SJCRH30 (cell line): ENCODE data around the gene HAUS5. TPM values are rescaled to one million over a fixed set of nuclear protein-coding genes. Genes with fewer than 3 reads are reported as not detected.

ENCODE experiments used
- DNase-seq, 2 experiments: peaks; one replicate each; pipeline ENCODE4 v3.0.0-alpha.2; 2015 to 2020
- H3K27ac ChIP-seq: fragments of 250-450 bp; sonication (Bioruptor Pico); 2 replicates; pipeline ENCODE4 v1.5.1; 2020; ENCODE audit warnings: mild to moderate bottlenecking, moderate library complexity
- H3K27me3 ChIP-seq: fragments of 250-450 bp; sonication (Bioruptor Pico); 2 replicates; pipeline ENCODE4 v1.5.1; 2020; ENCODE audit warnings: mild to moderate bottlenecking, moderate library complexity
- H3K36me3 ChIP-seq: fragments of 250-450 bp; sonication (Bioruptor Pico); 2 replicates; pipeline ENCODE4 v1.5.1; 2020; ENCODE audit warnings: mild to moderate bottlenecking, moderate library complexity
- H3K4me1 ChIP-seq: fragments of 250-450 bp; sonication (Bioruptor Pico); 2 replicates; pipeline ENCODE4 v1.5.1; 2020; ENCODE audit warnings: mild to moderate bottlenecking, moderate library complexity
- H3K4me3 ChIP-seq: fragments of 250-450 bp; sonication (Bioruptor Pico); 2 replicates; pipeline ENCODE4 v1.5.1; 2020; ENCODE audit warnings: mild to moderate bottlenecking, moderate library complexity
- H3K9me3 ChIP-seq: fragments of 250-450 bp; sonication (Bioruptor Pico); replicated peaks from 2 replicates; pipeline ENCODE4 v1.5.1; 2020; ENCODE audit warnings: mild to moderate bottlenecking, moderate library complexity
- total RNA-seq: library from RNA; depleted of rRNA; stranded (reverse); fragments of >200 nt; shearing (Covaris generic); gene quantifications from 2 replicates; pipeline ENCODE4 v1.2.3, GENCODE V29; 2014

Gene HAUS5
- total RNA-seq, 1 experiment from 2014 or later = 22.7 TPM

GRCh38 chr19:35620001-35620400 lies 7.5 kb downstream of the HAUS5 start:
- Histone ChIP-seq H3K36me3 (peaks cover 9% of the 10 kb centered on the region; the same call in 1 of the 2 replicates), H3K4me1 (no peaks in the 10 kb centered on the region), H3K4me3 (no peak overlapping the region), H3K27me3 (no peaks in the 10 kb centered on the region), H3K9me3 (no peaks in the 10 kb centered on the region), H3K27ac (no peak overlapping the region)
- DNase-seq = no peak

- H3K27ac ChIP-seq = no peak overlapping the region
- H3K4me1 ChIP-seq = no peaks in the 10 kb centered on the region
- no peak for DNase-seq
- no peaks in the 10 kb centered on the region for H3K9me3 ChIP-seq
- peaks cover 5% of the 10 kb centered on the region; the same call in 1 of the 2 replicates for H3K36me3 ChIP-seq
- no peaks in the 10 kb centered on the region for H3K27me3 ChIP-seq
- no peak overlapping the region for H3K4me3 ChIP-seq
Observed at GRCh38 chr19:35621708-35622107, 9.2 kb downstream of the HAUS5 start.

GRCh38 chr19:35622750-35623149 lies 10.2 kb downstream of the HAUS5 start:
- no peak overlapping the region for H3K27ac ChIP-seq
- peaks cover 5% of the 10 kb centered on the region; the same call in 1 of the 2 replicates for H3K36me3 ChIP-seq
- no peak overlapping the region for H3K4me3 ChIP-seq
- no peaks in the 10 kb centered on the region for H3K9me3 ChIP-seq
- no peaks in the 10 kb centered on the region for H3K27me3 ChIP-seq
- no peak for DNase-seq
- no peaks in the 10 kb centered on the region for H3K4me1 ChIP-seq

- Histone ChIP-seq H3K36me3 (peaks cover 5% of the 10 kb centered on the region; the same call in 1 of the 2 replicates), H3K4me1 (no peaks in the 10 kb centered on the region), H3K27ac (no peak overlapping the region), H3K4me3 (no peak overlapping the region), H3K27me3 (no peaks in the 10 kb centered on the region), H3K9me3 (no peaks in the 10 kb centered on the region)
- no peak for DNase-seq
Observed at GRCh38 chr19:35623327-35624010, 10.9 kb downstream of the HAUS5 start.

GRCh38 chr19:35628264-35628564 lies 15.7 kb downstream of the HAUS5 start:
- Histone ChIP-seq H3K27me3 (no peaks in the 10 kb centered on the region), H3K4me1 (no peaks in the 10 kb centered on the region), H3K36me3 (peaks cover 9% of the 10 kb centered on the region), H3K4me3 (peak overlapping the region; percentile 84), H3K9me3 (no peaks in the 10 kb centered on the region), H3K27ac (peak overlapping the region; percentile 19; the same call in 1 of the 2 replicates)
- no peak for DNase-seq

- Histone ChIP-seq H3K9me3 (no peaks in the 10 kb centered on the region), H3K27ac (peak within 1 kb of the TSS; percentile 44), H3K4me3 (peak within 1 kb of the TSS; percentile 84), H3K4me1 (no peaks in the 10 kb centered on the region), H3K36me3 (peaks cover 9% of the 10 kb centered on the region), H3K27me3 (no peaks in the 10 kb centered on the region)
- DNase-seq = peak; percentile 99 to 100
Observed at GRCh38 chr19:35628565-35629331, 16.2 kb downstream of the HAUS5 start, which contains the start of gene RBM42. Gene RBM42 (plus strand): TSS chr19:35629036. CDS start chr19:35629154, 118 bp downstream.

GRCh38 chr19:35629332-35629633 lies 16.7 kb downstream of the HAUS5 start:
- Histone ChIP-seq H3K4me1 (no peaks in the 10 kb centered on the region), H3K27ac (peak overlapping the region; percentile 44), H3K36me3 (peaks cover 11% of the 10 kb centered on the region), H3K4me3 (peak overlapping the region; percentile 84), H3K9me3 (no peaks in the 10 kb centered on the region), H3K27me3 (no peaks in the 10 kb centered on the region)
- DNase-seq = no peak

GRCh38 chr19:35633727-35634440 lies 21.3 kb downstream of the HAUS5 start:
- Histone ChIP-seq H3K4me3 (no peak overlapping the region), H3K27me3 (no peaks in the 10 kb centered on the region), H3K36me3 (peaks cover 35% of the 10 kb centered on the region), H3K4me1 (peaks cover 1% of the 10 kb centered on the region; the same call in 1 of the 2 replicates), H3K27ac (no peak overlapping the region), H3K9me3 (no peaks in the 10 kb centered on the region)
- no peak for DNase-seq

- Histone ChIP-seq H3K36me3 (peaks cover 31% of the 10 kb centered on the region), H3K27ac (no peak overlapping the region), H3K9me3 (no peaks in the 10 kb centered on the region), H3K4me1 (peaks cover 4% of the 10 kb centered on the region; the same call in 1 of the 2 replicates), H3K27me3 (no peaks in the 10 kb centered on the region), H3K4me3 (no peak overlapping the region)
- no peak for DNase-seq
Observed at GRCh38 chr19:35636651-35637050, 24.1 kb downstream of the HAUS5 start.

- no peaks in the 10 kb centered on the region for H3K9me3 ChIP-seq
- H3K27me3 ChIP-seq = no peaks in the 10 kb centered on the region
- H3K36me3 ChIP-seq = peaks cover 26% of the 10 kb centered on the region
- H3K27ac ChIP-seq = no peak overlapping the region
- DNase-seq = no peak
- no peak overlapping the region for H3K4me3 ChIP-seq
- peaks cover 4% of the 10 kb centered on the region; the same call in 1 of the 2 replicates for H3K4me1 ChIP-seq
Observed at GRCh38 chr19:35637165-35637564, 24.6 kb downstream of the HAUS5 start.

GRCh38 chr19:35639321-35639639 lies 26.7 kb downstream of the HAUS5 start:
- H3K4me3 ChIP-seq = no peak overlapping the region
- no peak for DNase-seq
- no peaks in the 10 kb centered on the region for H3K27me3 ChIP-seq
- H3K9me3 ChIP-seq = no peaks in the 10 kb centered on the region
- H3K4me1 ChIP-seq = peaks cover 4% of the 10 kb centered on the region; the same call in 1 of the 2 replicates
- H3K27ac ChIP-seq = no peak overlapping the region
- peaks cover 24% of the 10 kb centered on the region for H3K36me3 ChIP-seq

- peaks cover 24% of the 10 kb centered on the region for H3K36me3 ChIP-seq
- no peak overlapping the region for H3K4me3 ChIP-seq
- no peak overlapping the region for H3K27ac ChIP-seq
- no peaks in the 10 kb centered on the region for H3K9me3 ChIP-seq
- no peaks in the 10 kb centered on the region for H3K27me3 ChIP-seq
- DNase-seq = no peak
- H3K4me1 ChIP-seq = peaks cover 4% of the 10 kb centered on the region; the same call in 1 of the 2 replicates
Observed at GRCh38 chr19:35639863-35640262, 27.3 kb downstream of the HAUS5 start.

GRCh38 chr19:35641515-35642151 lies 29.1 kb downstream of the HAUS5 start, which contains the start of gene ETV2:
Gene ETV2 (plus strand): TSS chr19:35641745. CDS start chr19:35642461, 716 bp downstream.
- no peak for DNase-seq
- H3K9me3 ChIP-seq = no peaks in the 10 kb centered on the region
- no peak within 1 kb of the TSS; the same call in 1 of the 2 replicates for H3K27ac ChIP-seq
- H3K4me3 ChIP-seq = no peak within 1 kb of the TSS
- no peaks in the 10 kb centered on the region for H3K27me3 ChIP-seq
- H3K36me3 ChIP-seq = peaks cover 13% of the 10 kb centered on the region; the same call in 1 of the 2 replicates
- H3K4me1 ChIP-seq = peaks cover 4% of the 10 kb centered on the region; the same call in 1 of the 2 replicates

GRCh38 chr19:35642312-35642711 lies 29.8 kb downstream of the HAUS5 start:
- H3K27me3 ChIP-seq = no peaks in the 10 kb centered on the region
- H3K9me3 ChIP-seq = no peaks in the 10 kb centered on the region
- H3K36me3 ChIP-seq = peaks cover 11% of the 10 kb centered on the region; the same call in 1 of the 2 replicates
- H3K4me1 ChIP-seq = peaks cover 4% of the 10 kb centered on the region; the same call in 1 of the 2 replicates
- H3K27ac ChIP-seq = no peak overlapping the region
- no peak for DNase-seq
- H3K4me3 ChIP-seq = no peak overlapping the region
